ENCODE data around the gene ATP13A2.

ATP13A2 gene

DNA sequence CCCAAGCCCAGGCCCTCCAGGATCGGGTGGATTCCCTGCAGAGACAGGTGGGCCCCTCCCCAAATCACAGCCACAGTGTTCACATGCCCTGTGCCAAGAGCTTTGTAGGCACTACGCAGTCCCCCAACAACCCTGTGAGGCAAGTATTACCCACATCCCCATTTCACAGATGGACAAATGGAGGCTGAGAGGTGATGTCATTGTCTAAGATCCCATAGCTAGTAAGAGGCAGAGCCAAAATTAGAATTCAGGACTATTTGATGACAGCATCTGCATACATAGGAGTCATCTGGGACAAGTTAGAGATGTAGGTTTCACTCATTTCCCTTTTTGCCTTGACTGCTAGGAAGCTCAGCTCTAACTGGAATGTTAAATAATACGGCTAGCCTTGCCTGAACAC lies 43.4 kb downstream of the ATP13A2 start:
- Histone ChIP-seq H2AFZ (ENCODE audit: low read depth, low read length) (no peak overlapping the region), H2BK15ac (ENCODE audit: low read depth, poor library complexity, severe bottlenecking) (no peak overlapping the region), H3K27ac (ENCODE audit: low read length, poor library complexity, severe bottlenecking) (no peak overlapping the region), H3K23ac (ENCODE audit: low read length in 2 of 2) (no peak overlapping the region), H3K79me1 (replicated peaks; ENCODE audit: low read length, poor library complexity, severe bottlenecking) (no peaks in the 10 kb centered on the region), H3K36me3 (ENCODE audit: control insufficient read depth in 1 of 2, insufficient read depth in 2 of 2, low read depth in 1 of 2, low read length in 2 of 2) (peaks cover 48 to 74% of the 10 kb centered on the region in 2 experiments), H2BK120ac (ENCODE audit: low read depth, low read length) (no peak overlapping the region), H3K14ac (ENCODE audit: low read length in 2 of 2) (no peak overlapping the region), H2BK5ac (ENCODE audit: low read depth, low read length, poor library complexity, severe bottlenecking) (no peak overlapping the region), H3K9me3 (ENCODE audit: control insufficient read depth, low read length) (no peaks in the 10 kb centered on the region), H2AK5ac (ENCODE audit: low read length, severe bottlenecking) (peak overlapping the region; percentile 46), H3K9ac (ENCODE audit: low read length) (no peak overlapping the region), H2BK12ac (ENCODE audit: low read length in 2 of 2) (no peak overlapping the region), H4K91ac (ENCODE audit: low read length) (no peak overlapping the region), H3K4me1 (ENCODE audit: control insufficient read depth, insufficient read depth, low read depth, low read length) (peaks cover 51% of the 10 kb centered on the region), H4K8ac (ENCODE audit: low read length) (no peak overlapping the region), H3K18ac (ENCODE audit: low read depth in 1 of 2, low read length in 2 of 2) (no peak overlapping the region), H3K4me2 (ENCODE audit: low read length, poor library complexity, severe bottlenecking) (no peak overlapping the region), H3K4ac (ENCODE audit: low read depth in 1 of 2, low read length in 2 of 2) (no peak overlapping the region), H3K27me3 (ENCODE audit: control insufficient read depth in 1 of 2, insufficient read depth in 1 of 2, low read length in 2 of 2) (no peaks in the 10 kb centered on the region), H3K4me3 (ENCODE audit: insufficient read depth in 1 of 2, low read depth in 1 of 2, low read length in 2 of 2) (no peak overlapping the region)
- DNase-seq = no peak
- WGBS = 100% methylated on average over 2 of the region's 3 CpGs

DNA sequence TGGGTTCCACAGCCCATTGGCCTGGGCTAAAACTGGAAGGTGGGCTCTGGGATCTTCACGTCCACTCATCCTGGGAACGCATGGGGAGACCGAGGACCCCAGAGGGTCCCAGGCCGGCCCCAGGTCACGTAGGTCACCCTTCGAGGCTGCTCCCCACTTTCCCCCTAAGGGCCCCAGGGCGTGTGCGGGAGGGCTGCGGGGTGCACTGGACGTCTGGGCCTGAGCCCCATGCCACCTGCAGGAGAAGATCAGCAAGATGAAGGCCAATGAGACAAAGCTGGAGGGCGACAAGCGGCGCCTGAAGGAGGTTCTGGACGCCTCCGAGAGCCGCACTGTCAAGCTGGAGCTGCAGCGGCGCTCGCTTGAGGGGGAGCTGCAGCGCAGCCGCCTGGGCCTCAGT lies 43.8 kb downstream of the ATP13A2 start:
- peaks cover 44 to 70% of the 10 kb centered on the region in 2 experiments for H3K36me3 ChIP-seq (ENCODE audit: control insufficient read depth in 1 of 2, insufficient read depth in 2 of 2, low read depth in 1 of 2, low read length in 2 of 2)
- H3K4ac ChIP-seq (ENCODE audit: low read depth in 1 of 2, low read length in 2 of 2) = no peak overlapping the region
- H3K4me1 ChIP-seq (ENCODE audit: control insufficient read depth, insufficient read depth, low read depth, low read length) = peaks cover 53% of the 10 kb centered on the region
- H3K27ac ChIP-seq (ENCODE audit: low read length, poor library complexity, severe bottlenecking) = no peak overlapping the region
- no peak for DNase-seq
- H3K9ac ChIP-seq (ENCODE audit: low read length) = no peak overlapping the region
- H2BK5ac ChIP-seq (ENCODE audit: low read depth, low read length, poor library complexity, severe bottlenecking) = no peak overlapping the region
- H4K8ac ChIP-seq (ENCODE audit: low read length) = no peak overlapping the region
- H3K4me3 ChIP-seq (ENCODE audit: insufficient read depth in 1 of 2, low read depth in 1 of 2, low read length in 2 of 2) = no peak overlapping the region
- no peak overlapping the region for H3K23ac ChIP-seq (ENCODE audit: low read length in 2 of 2)
- H3K9me3 ChIP-seq (ENCODE audit: control insufficient read depth, low read length) = no peaks in the 10 kb centered on the region
- H2AK5ac ChIP-seq (ENCODE audit: low read length, severe bottlenecking) = peak overlapping the region; percentile 46
- no peak overlapping the region for H3K14ac ChIP-seq (ENCODE audit: low read length in 2 of 2)
- H2BK120ac ChIP-seq (ENCODE audit: low read depth, low read length) = no peak overlapping the region
- H2BK15ac ChIP-seq (ENCODE audit: low read depth, poor library complexity, severe bottlenecking) = no peak overlapping the region
- no peaks in the 10 kb centered on the region for H3K27me3 ChIP-seq (ENCODE audit: control insufficient read depth in 1 of 2, insufficient read depth in 1 of 2, low read length in 2 of 2)
- 99% methylated on average over 21 of the region's 21 CpGs for WGBS
- no peaks in the 10 kb centered on the region for H3K79me1 ChIP-seq (replicated peaks; ENCODE audit: low read length, poor library complexity, severe bottlenecking)
- H4K91ac ChIP-seq (ENCODE audit: low read length) = no peak overlapping the region
- peak overlapping the region in 1 of 2 experiments; percentile 41 for H3K18ac ChIP-seq (ENCODE audit: low read depth in 1 of 2, low read length in 2 of 2)
- no peak overlapping the region for H3K4me2 ChIP-seq (ENCODE audit: low read length, poor library complexity, severe bottlenecking)
- H2AFZ ChIP-seq (ENCODE audit: low read depth, low read length) = no peak overlapping the region
- H2BK12ac ChIP-seq (ENCODE audit: low read length in 2 of 2) = peak overlapping the region in 1 of 2 experiments; percentile 29

DNA sequence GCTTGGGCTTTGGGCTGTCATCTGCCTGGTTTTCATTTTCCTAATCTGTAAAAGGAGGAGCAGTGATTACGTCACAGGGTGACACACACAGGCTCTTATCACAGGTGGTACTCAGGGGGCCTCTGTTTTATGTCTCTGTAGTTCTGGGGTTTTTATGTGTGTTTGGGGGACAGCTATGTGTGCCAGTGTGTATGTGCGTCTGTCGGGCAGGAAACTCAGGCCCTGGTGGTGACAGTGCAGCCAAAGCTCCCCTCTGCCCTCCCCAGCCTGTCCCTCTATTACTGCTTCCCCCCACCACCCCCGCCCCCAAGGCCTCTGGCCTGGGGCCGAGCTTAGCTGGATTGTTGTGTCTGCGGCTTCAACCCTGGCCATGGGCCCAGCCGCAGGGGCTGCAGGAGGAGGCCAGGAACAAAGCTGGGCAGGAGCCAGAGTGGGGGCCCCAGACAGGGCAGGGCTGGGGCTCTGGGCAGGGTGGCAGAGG lies 44.6 kb downstream of the ATP13A2 start:
- no peak overlapping the region for H2BK12ac ChIP-seq (ENCODE audit: low read length in 2 of 2)
- H3K4me2 ChIP-seq (ENCODE audit: low read length, poor library complexity, severe bottlenecking) = no peak overlapping the region
- H3K79me1 ChIP-seq (replicated peaks; ENCODE audit: low read length, poor library complexity, severe bottlenecking) = no peaks in the 10 kb centered on the region
- peak overlapping the region; percentile 33 for H3K27ac ChIP-seq (ENCODE audit: low read length, poor library complexity, severe bottlenecking)
- peaks cover 42 to 63% of the 10 kb centered on the region in 2 experiments for H3K36me3 ChIP-seq (ENCODE audit: control insufficient read depth in 1 of 2, insufficient read depth in 2 of 2, low read depth in 1 of 2, low read length in 2 of 2)
- H3K4me3 ChIP-seq (ENCODE audit: insufficient read depth in 1 of 2, low read depth in 1 of 2, low read length in 2 of 2) = peak overlapping the region in 1 of 2 experiments; percentile 8
- no peak overlapping the region for H4K91ac ChIP-seq (ENCODE audit: low read length)
- 66% methylated on average over 7 of the region's 7 CpGs for WGBS
- no peaks in the 10 kb centered on the region for H3K9me3 ChIP-seq (ENCODE audit: control insufficient read depth, low read length)
- peak; percentile 45 for DNase-seq
- H3K27me3 ChIP-seq (ENCODE audit: control insufficient read depth in 1 of 2, insufficient read depth in 1 of 2, low read length in 2 of 2) = no peaks in the 10 kb centered on the region
- H3K23ac ChIP-seq (ENCODE audit: low read length in 2 of 2) = no peak overlapping the region
- peak overlapping the region; percentile 46 for H2AK5ac ChIP-seq (ENCODE audit: low read length, severe bottlenecking)
- no peak overlapping the region for H4K8ac ChIP-seq (ENCODE audit: low read length)
- peak overlapping the region; percentile 59 for H2BK5ac ChIP-seq (ENCODE audit: low read depth, low read length, poor library complexity, severe bottlenecking)
- H3K18ac ChIP-seq (ENCODE audit: low read depth in 1 of 2, low read length in 2 of 2) = no peak overlapping the region
- H2AFZ ChIP-seq (ENCODE audit: low read depth, low read length) = no peak overlapping the region
- peak overlapping the region in 1 of 2 experiments; percentile 13 for H3K14ac ChIP-seq (ENCODE audit: low read length in 2 of 2)
- no peak overlapping the region for H2BK120ac ChIP-seq (ENCODE audit: low read depth, low read length)
- no peak overlapping the region for H3K9ac ChIP-seq (ENCODE audit: low read length)
- H3K4me1 ChIP-seq (ENCODE audit: control insufficient read depth, insufficient read depth, low read depth, low read length) = peaks cover 47% of the 10 kb centered on the region
- no peak overlapping the region for H3K4ac ChIP-seq (ENCODE audit: low read depth in 1 of 2, low read length in 2 of 2)
- no peak overlapping the region for H2BK15ac ChIP-seq (ENCODE audit: low read depth, poor library complexity, severe bottlenecking)

DNA sequence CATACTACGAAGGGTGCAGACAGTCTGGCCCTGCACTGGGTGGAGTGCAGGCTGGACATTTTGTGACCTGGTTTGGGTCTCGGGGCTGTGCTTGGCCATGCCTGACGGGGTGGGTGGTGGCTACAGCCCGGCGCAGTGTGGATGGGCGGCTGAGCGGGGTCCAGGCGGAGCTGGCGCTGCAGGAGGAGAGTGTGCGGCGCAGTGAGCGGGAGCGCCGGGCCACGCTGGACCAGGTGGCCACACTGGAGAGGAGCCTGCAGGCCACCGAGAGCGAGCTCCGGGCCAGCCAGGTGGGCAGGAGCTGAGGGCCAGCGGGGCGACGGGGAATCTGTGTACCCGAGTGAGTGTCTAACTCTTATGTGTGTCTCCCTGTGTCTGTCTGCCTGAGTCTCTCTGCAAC lies 45.4 kb downstream of the ATP13A2 start:
- H3K4me2 ChIP-seq (ENCODE audit: low read length, poor library complexity, severe bottlenecking) = no peak overlapping the region
- WGBS = 97% methylated on average over 22 of the region's 22 CpGs
- H3K14ac ChIP-seq (ENCODE audit: low read length in 2 of 2) = no peak overlapping the region
- peaks cover 3% of the 10 kb centered on the region for H3K79me1 ChIP-seq (replicated peaks; ENCODE audit: low read length, poor library complexity, severe bottlenecking)
- H4K91ac ChIP-seq (ENCODE audit: low read length) = no peak overlapping the region
- H4K8ac ChIP-seq (ENCODE audit: low read length) = no peak overlapping the region
- H3K18ac ChIP-seq (ENCODE audit: low read depth in 1 of 2, low read length in 2 of 2) = no peak overlapping the region
- no peak overlapping the region for H3K23ac ChIP-seq (ENCODE audit: low read length in 2 of 2)
- no peak overlapping the region for H3K27ac ChIP-seq (ENCODE audit: low read length, poor library complexity, severe bottlenecking)
- H2BK5ac ChIP-seq (ENCODE audit: low read depth, low read length, poor library complexity, severe bottlenecking) = no peak overlapping the region
- H2BK120ac ChIP-seq (ENCODE audit: low read depth, low read length) = no peak overlapping the region
- H2BK12ac ChIP-seq (ENCODE audit: low read length in 2 of 2) = no peak overlapping the region
- H3K9me3 ChIP-seq (ENCODE audit: control insufficient read depth, low read length) = no peaks in the 10 kb centered on the region
- no peak overlapping the region for H2BK15ac ChIP-seq (ENCODE audit: low read depth, poor library complexity, severe bottlenecking)
- H3K4me1 ChIP-seq (ENCODE audit: control insufficient read depth, insufficient read depth, low read depth, low read length) = peaks cover 41% of the 10 kb centered on the region
- H2AFZ ChIP-seq (ENCODE audit: low read depth, low read length) = no peak overlapping the region
- peaks cover 38 to 54% of the 10 kb centered on the region in 2 experiments for H3K36me3 ChIP-seq (ENCODE audit: control insufficient read depth in 1 of 2, insufficient read depth in 2 of 2, low read depth in 1 of 2, low read length in 2 of 2)
- H3K9ac ChIP-seq (ENCODE audit: low read length) = no peak overlapping the region
- H3K4me3 ChIP-seq (ENCODE audit: insufficient read depth in 1 of 2, low read depth in 1 of 2, low read length in 2 of 2) = no peak overlapping the region
- no peaks in the 10 kb centered on the region for H3K27me3 ChIP-seq (ENCODE audit: control insufficient read depth in 1 of 2, insufficient read depth in 1 of 2, low read length in 2 of 2)
- no peak overlapping the region for H3K4ac ChIP-seq (ENCODE audit: low read depth in 1 of 2, low read length in 2 of 2)
- no peak for DNase-seq
- H2AK5ac ChIP-seq (ENCODE audit: low read length, severe bottlenecking) = no peak overlapping the region

Measured in mesenchymal stem cell (in vitro differentiated cells and primary cell).